ENCODE results near the gene WDR4. TPM values are rescaled to one million over a fixed set of nuclear protein-coding genes. Genes with fewer than 3 reads are reported as not detected.

Gene WDR4
- total RNA-seq, 1 experiment from 2014 or later = 42.6 TPM

GRCh38 chr21:42865776-42866160 lies 13.6 kb downstream of the WDR4 start:
- ATAC-seq (no peak), DNase-seq (ENCODE audit: low spot score) (no peak)
- ChIA-PET CTCF (no interaction called here), POLR2A (no interaction called here)
- H3K36me3 Mint-ChIP-seq = peaks cover 58% of the 10 kb centered on the region
- no peaks in the 10 kb centered on the region for H3K9me3 Mint-ChIP-seq
- H3K4me1 Mint-ChIP-seq = peaks cover 8% of the 10 kb centered on the region
- TF ChIP-seq, protein P1, sequence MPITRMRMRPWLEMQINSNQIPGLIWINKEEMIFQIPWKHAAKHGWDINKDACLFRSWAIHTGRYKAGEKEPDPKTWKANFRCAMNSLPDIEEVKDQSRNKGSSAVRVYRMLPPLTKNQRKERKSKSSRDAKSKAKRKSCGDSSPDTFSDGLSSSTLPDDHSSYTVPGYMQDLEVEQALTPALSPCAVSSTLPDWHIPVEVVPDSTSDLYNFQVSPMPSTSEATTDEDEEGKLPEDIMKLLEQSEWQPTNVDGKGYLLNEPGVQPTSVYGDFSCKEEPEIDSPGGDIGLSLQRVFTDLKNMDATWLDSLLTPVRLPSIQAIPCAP (CRISPR knock-in tag; IDR thresholded peaks at IDR 0.05) = no peak
- TF ChIP-seq KAT7 (CRISPR knock-in tag; IDR thresholded peaks at IDR 0.05; ENCODE audit: borderline replicate concordance) (no peak), JAZF1 (CRISPR knock-in tag; IDR thresholded peaks at IDR 0.05) (no peak)
- TF ChIP-seq, protein P2, sequence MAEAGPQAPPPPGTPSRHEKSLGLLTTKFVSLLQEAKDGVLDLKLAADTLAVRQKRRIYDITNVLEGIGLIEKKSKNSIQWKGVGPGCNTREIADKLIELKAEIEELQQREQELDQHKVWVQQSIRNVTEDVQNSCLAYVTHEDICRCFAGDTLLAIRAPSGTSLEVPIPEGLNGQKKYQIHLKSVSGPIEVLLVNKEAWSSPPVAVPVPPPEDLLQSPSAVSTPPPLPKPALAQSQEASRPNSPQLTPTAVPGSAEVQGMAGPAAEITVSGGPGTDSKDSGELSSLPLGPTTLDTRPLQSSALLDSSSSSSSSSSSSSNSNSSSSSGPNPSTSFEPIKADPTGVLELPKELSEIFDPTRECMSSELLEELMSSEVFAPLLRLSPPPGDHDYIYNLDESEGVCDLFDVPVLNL (CRISPR knock-in tag; IDR thresholded peaks at IDR 0.05; ENCODE audit: borderline replicate concordance, low read depth) = no peak
- peak overlapping the region; percentile 87 for H3K27ac Mint-ChIP-seq
- no peak overlapping the region for H3K4me3 Mint-ChIP-seq
- H3K27me3 Mint-ChIP-seq (ENCODE audit: low read depth) = no peaks in the 10 kb centered on the region

GRCh38 chr21:42864815-42865775 lies 14.2 kb downstream of the WDR4 start:
- CTCF ChIA-PET = no interaction called here
- no peak overlapping the region for H3K4me3 Mint-ChIP-seq
- peak overlapping the region; percentile 81 for H3K27ac Mint-ChIP-seq
- POLR2A ChIA-PET = no interaction called here
- no peaks in the 10 kb centered on the region for H3K27me3 Mint-ChIP-seq (ENCODE audit: low read depth)
- H3K36me3 Mint-ChIP-seq = peaks cover 57% of the 10 kb centered on the region
- H3K9me3 Mint-ChIP-seq = no peaks in the 10 kb centered on the region
- H3K4me1 Mint-ChIP-seq = peaks cover 8% of the 10 kb centered on the region
- no peak for ATAC-seq
- DNase-seq (ENCODE audit: low spot score) = no peak
- TF ChIP-seq, protein P3, sequence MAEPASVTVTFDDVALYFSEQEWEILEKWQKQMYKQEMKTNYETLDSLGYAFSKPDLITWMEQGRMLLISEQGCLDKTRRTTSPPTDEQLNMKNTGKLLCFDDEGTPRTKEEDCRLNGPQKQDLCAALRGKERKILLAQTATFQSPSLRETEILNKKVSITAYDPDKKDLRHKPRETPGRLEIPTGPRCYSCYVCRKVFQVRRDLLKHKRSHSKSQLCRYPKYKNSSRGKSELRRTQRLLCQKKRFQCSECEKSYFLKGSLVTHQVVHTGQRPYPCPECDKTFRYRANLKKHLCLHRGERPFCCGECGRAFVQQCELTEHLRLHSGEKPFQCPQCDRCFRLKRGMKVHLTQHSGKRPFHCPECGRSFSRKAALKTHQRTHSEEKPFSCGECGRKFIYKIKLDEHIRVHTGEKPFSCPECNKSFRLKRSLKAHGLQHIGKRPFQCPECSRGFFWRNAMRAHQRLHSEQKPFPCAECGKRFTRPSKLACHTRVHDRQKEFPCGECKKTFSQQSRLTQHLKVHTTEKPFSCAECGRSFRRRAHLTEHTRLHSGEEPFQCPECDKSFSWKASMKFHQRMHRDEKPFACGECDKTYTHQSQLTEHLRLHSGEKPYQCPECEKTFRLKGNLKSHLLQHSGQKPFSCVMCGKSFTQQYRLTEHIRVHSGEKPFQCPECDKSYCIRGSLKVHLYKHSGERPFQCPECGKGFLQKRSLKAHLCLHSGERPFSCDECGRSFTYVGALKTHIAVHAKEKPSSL (CRISPR knock-in tag; conservative IDR thresholded peaks at IDR 0.05) = no peak
- TF ChIP-seq ESRRA (CRISPR knock-in tag; IDR thresholded peaks at IDR 0.05; ENCODE audit: borderline replicate concordance) (no peak), JUN (CRISPR knock-in tag; IDR thresholded peaks at IDR 0.05) (no peak), USF1 (CRISPR knock-in tag; IDR thresholded peaks at IDR 0.05) (no peak), NR1H2 (CRISPR knock-in tag; IDR thresholded peaks at IDR 0.05) (no peak), ATF2 (CRISPR knock-in tag; IDR thresholded peaks at IDR 0.05; ENCODE audit: borderline replicate concordance, low read depth) (no peak), MXD4 (CRISPR knock-in tag; IDR thresholded peaks at IDR 0.05; ENCODE audit: borderline replicate concordance) (no peak), ATF1 (CRISPR knock-in tag; IDR thresholded peaks at IDR 0.05) (no peak), ZNF396 (CRISPR knock-in tag; IDR thresholded peaks at IDR 0.05; ENCODE audit: borderline replicate concordance) (no peak), ZMAT4 (CRISPR knock-in tag; IDR thresholded peaks at IDR 0.05) (no peak)
- TF ChIP-seq, protein P4, sequence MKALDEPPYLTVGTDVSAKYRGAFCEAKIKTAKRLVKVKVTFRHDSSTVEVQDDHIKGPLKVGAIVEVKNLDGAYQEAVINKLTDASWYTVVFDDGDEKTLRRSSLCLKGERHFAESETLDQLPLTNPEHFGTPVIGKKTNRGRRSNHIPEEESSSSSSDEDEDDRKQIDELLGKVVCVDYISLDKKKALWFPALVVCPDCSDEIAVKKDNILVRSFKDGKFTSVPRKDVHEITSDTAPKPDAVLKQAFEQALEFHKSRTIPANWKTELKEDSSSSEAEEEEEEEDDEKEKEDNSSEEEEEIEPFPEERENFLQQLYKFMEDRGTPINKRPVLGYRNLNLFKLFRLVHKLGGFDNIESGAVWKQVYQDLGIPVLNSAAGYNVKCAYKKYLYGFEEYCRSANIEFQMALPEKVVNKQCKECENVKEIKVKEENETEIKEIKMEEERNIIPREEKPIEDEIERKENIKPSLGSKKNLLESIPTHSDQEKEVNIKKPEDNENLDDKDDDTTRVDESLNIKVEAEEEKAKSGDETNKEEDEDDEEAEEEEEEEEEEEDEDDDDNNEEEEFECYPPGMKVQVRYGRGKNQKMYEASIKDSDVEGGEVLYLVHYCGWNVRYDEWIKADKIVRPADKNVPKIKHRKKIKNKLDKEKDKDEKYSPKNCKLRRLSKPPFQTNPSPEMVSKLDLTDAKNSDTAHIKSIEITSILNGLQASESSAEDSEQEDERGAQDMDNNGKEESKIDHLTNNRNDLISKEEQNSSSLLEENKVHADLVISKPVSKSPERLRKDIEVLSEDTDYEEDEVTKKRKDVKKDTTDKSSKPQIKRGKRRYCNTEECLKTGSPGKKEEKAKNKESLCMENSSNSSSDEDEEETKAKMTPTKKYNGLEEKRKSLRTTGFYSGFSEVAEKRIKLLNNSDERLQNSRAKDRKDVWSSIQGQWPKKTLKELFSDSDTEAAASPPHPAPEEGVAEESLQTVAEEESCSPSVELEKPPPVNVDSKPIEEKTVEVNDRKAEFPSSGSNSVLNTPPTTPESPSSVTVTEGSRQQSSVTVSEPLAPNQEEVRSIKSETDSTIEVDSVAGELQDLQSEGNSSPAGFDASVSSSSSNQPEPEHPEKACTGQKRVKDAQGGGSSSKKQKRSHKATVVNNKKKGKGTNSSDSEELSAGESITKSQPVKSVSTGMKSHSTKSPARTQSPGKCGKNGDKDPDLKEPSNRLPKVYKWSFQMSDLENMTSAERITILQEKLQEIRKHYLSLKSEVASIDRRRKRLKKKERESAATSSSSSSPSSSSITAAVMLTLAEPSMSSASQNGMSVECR (CRISPR knock-in tag; IDR thresholded peaks at IDR 0.05; ENCODE audit: borderline replicate concordance) = no peak
- TF ChIP-seq, protein P5, sequence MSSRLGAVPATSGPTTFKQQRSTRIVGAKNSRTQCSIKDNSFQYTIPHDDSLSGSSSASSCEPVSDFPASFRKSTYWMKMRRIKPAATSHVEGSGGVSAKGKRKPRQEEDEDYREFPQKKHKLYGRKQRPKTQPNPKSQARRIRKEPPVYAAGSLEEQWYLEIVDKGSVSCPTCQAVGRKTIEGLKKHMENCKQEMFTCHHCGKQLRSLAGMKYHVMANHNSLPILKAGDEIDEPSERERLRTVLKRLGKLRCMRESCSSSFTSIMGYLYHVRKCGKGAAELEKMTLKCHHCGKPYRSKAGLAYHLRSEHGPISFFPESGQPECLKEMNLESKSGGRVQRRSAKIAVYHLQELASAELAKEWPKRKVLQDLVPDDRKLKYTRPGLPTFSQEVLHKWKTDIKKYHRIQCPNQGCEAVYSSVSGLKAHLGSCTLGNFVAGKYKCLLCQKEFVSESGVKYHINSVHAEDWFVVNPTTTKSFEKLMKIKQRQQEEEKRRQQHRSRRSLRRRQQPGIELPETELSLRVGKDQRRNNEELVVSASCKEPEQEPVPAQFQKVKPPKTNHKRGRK (CRISPR knock-in tag; IDR thresholded peaks at IDR 0.05; ENCODE audit: borderline replicate concordance) = no peak
